GM18508 (cell line): ENCODE results near the gene CBX6.

ENCODE experiments used
- ATAC-seq: cut with Tn5 transposase; IDR thresholded peaks from one replicate; pipeline ENCODE4 v1.9.1; 2021; ENCODE audit warnings: moderate number of reproducible peaks; ENCODE audit not compliant: insufficient read depth, unreplicated experiment

Gene CBX6

DNA sequence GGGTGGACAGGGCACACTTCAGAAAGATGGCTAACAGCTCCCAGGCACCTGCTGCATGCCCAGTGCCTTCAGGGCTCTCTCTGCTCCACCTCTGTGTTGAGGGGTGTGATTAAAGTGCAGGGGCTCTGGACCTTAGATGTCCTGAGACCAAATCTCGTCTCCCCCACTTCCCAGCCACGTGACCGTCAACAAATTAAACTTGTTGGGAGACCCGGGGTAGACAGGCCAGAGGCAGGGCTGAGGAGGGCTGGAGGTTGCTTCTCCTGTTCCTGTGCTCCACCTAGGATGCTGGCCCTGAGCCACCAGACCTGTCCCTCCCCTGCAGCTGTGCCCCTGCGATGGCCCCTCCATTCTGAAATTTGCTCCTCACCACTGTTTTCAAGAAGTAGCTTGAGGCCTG, 45.2 kb downstream of the CBX6 start:
- no peak for ATAC-seq

- no peak for ATAC-seq
Measured at GRCh38 chr22:38826386-38826785, 45.6 kb downstream of the CBX6 start.

DNA sequence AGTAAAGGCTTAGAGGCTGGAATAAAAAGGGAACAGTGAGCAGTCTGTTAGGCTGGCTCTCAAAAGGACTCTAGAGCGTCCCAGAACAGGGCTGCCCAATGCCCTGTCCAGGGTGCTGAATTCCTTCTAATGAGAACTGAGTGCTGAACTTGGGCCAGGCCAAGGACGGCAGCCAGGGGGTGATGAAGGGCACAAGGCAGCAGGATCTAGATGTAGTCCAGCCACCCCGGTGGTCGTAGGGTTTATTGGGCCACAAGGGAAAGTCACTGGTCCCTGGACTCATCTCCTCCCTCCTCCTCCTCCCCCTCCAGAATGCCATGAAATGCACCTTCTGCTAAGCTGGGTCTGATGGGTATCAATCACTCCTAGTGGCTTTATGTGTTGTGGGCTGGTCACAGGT, 47.4 kb downstream of the CBX6 start:
- no peak for ATAC-seq

- no peak for ATAC-seq
Measured at GRCh38 chr22:38823637-38824036, 48.4 kb downstream of the CBX6 start.

DNA sequence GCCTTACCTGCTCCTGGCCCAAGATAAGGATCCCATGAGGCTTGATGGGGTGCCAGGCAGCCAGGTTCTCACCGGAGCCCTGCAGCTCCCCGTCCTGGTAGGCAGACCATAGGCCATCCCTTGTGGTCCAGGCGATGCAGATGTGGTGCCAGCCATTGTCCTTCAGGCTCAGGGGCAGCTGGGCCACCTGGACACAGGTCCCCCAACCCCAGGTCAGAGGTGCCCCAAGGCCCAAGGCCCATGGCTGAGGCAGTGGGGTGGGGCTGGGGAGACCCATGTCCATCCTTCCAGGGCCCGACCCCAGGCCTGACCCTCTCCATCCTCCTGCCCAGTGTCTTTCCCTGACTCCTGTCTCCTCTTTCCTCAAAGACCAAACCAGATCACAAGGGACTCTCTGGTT, 48.9 kb downstream of the CBX6 start:
- ATAC-seq, result no peak

DNA sequence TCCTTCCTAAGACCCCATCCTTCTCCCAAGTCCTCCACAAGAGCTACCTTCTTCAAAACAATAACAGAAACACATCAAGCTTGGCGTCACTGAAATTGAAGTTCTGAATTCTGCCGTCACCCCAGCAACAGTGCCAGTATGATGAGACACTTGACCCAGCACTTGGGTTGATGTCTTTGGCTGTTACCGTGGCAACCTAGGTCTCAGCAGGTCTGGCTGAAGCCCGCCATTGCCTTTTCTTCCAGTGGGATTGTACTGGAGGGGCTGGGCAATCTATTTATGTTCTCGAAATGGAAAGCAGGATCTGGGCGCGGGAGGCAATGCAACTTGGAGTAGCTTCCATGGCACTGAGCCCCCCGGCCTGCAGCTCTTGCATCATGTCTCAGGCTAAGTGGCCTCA, 52.0 kb downstream of the CBX6 start:
- no peak for ATAC-seq

DNA sequence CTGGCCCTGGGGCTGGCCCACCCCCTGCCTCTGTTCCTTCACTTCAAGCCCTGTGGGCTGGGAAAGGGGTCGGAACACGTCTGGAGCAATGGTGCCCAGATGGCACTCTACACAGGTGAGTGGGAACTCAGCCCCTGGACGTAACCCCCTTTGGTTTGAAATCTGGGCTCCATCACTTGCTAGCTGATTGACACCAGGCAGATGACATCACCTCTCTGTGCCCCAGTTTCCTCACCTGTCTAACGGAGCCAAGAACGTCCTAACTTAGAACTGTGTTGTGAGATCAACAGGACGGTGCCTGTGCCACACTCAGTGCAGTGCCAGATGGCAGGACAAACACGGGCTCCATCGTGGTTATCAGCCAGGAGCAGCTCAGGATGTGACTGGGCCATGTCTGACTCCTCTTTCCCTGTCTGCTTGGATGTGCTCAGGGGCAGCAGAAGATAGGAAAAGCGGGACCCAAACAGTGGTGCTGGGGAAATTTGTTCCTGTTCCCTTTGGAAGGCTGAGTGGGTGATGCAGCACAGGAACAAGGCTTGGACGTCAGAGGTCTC, 52.6 kb downstream of the CBX6 start:
- no peak for ATAC-seq

- ATAC-seq, result no peak
Measured at GRCh38 chr22:38817196-38817595, 54.8 kb downstream of the CBX6 start.

DNA sequence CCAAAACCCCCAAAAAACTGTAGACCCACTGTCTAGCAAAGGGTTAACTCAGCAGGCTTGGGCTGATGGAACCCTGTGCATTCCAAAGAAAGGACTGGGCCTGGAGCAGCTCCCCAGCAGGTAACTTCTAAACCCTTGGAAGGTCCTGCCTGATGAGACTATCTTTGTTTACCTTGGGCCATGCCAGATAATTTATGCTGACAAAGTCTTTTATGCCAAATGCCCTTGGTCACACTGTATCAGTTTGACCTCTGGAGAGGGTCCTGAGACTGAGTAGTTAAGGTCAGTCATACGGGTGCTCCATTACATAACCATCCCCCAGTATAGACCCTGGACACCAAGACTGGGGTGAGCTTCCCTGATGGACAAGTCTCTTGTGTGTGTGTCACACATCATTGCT, 56.2 kb downstream of the CBX6 start:
- ATAC-seq, result no peak
